ENCODE data around the gene EMILIN3.
"Not testable (repeated sequence)": the region's sequence is repeated elsewhere in the genome, so short reads cannot be mapped to it uniquely, and the experiment has no call there.

EMILIN3 gene

DNA sequence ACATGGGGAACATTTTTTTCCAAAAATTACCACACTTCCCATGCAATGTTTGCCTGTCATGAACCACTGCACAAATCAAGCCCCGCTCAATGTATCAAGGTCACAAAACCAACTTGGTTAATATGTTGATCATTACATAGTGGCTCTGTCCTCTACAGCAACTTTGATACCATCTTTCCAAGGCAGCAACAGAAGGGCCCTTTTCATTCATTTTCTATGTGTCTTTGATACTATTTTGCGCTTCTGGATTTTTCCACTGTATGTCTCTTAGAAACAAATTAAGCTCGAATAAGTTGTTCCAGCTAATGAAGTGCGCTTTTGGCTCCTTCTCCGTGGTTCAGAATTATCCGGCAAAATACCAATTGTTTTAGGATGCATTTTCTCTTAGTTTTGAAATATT lies 50.6 kb downstream of the EMILIN3 start:
- TF ChIP-seq PAX5 (IDR thresholded peaks at IDR 0.05; ENCODE audit: insufficient read depth, low read length, severe bottlenecking) (no peak), POLR2A (IDR thresholded peaks at IDR 0.05; ENCODE audit: low read depth, low read length) (no peak), POLR2AphosphoS5 (IDR thresholded peaks at IDR 0.05; ENCODE audit: low read depth, low read length) (no peak), POU2F2 (IDR thresholded peaks at IDR 0.05; ENCODE audit: low read depth, low read length) (no peak), TAF1 (IDR thresholded peaks at IDR 0.05; ENCODE audit: low read depth, low read length) (no peak), SPI1 (IDR thresholded peaks at IDR 0.05; ENCODE audit: low read depth, low read length) (no peak)
- DNase-seq (ENCODE audit: insufficient read length, low spot score) (no peak), FAIRE-seq (no peak)

DNA sequence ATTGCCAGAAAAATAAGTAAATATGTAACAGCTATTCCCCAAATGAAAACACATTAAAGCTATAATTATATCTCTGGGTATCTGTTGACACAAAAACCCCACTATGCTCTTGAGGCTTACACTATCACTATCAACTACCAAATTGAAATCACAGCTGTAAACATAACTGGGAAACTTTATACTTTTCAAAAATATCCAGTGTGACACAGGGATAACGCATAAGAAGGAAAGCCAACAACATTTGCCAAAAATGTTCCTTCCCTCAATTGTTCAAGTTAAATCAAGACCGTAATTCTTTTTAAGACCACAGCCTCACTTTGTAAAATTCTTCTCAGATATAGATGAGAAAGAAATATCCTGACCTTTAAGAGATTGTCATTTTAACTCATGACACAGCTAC lies 52.2 kb downstream of the EMILIN3 start:
- DNase-seq (ENCODE audit: insufficient read length, low spot score), result no peak
- TF ChIP-seq POU2F2 (IDR thresholded peaks at IDR 0.05; ENCODE audit: low read depth, low read length) (no peak), TAF1 (IDR thresholded peaks at IDR 0.05; ENCODE audit: low read depth, low read length) (no peak), POLR2A (IDR thresholded peaks at IDR 0.05; ENCODE audit: low read depth, low read length) (no peak), PAX5 (IDR thresholded peaks at IDR 0.05; ENCODE audit: insufficient read depth, low read length, severe bottlenecking) (no peak), POLR2AphosphoS5 (IDR thresholded peaks at IDR 0.05; ENCODE audit: low read depth, low read length) (no peak), SPI1 (IDR thresholded peaks at IDR 0.05; ENCODE audit: low read depth, low read length) (no peak)
- FAIRE-seq, result no peak

DNA sequence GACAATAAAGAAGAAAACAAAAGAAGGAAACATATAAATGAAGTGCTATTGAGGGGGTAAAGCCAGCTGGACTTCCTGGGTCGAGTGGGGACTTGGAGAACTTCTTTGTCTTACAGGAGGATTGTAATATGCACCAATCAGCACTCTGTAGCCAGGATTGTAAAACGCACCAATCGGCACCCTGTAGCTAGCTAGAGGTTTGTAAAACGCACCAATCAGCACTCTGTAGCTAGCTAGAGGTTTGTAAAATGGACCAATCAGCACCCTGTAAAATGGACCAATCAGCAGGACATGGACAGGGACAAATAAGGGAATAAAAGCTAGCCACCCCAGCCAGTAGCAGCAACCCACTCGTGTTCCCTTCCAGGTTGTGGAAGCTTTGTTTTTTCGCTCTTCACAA lies 54.6 kb downstream of the EMILIN3 start:
- not testable (repeated sequence) for DNase-seq (ENCODE audit: insufficient read length, low spot score); FAIRE-seq
